GM18526 (cell line): ENCODE measurements around the gene C2orf49.

Source experiments
- POLR2A ChIP-seq: IDR thresholded peaks from 3 replicates; pipeline ENCODE4 v1.6.1; 2011; ENCODE audit not compliant: insufficient read length; ENCODE audit errors: extremely low read depth

Gene C2orf49

GRCh38 chr2:105368759-105369408, 31.5 kb downstream of the C2orf49 start:
- TF ChIP-seq POLR2A = no peak

- TF ChIP-seq POLR2A = no peak
Measured at GRCh38 chr2:105369777-105370690, 32.7 kb downstream of the C2orf49 start.

- no peak for TF ChIP-seq POLR2A
Measured at GRCh38 chr2:105371156-105371555, 33.8 kb downstream of the C2orf49 start.

- TF ChIP-seq POLR2A = no peak
Measured at GRCh38 chr2:105371810-105372209, 34.5 kb downstream of the C2orf49 start.

- no peak for TF ChIP-seq POLR2A
Measured at GRCh38 chr2:105373344-105373781, 36.0 kb downstream of the C2orf49 start.

- TF ChIP-seq POLR2A = no peak
Measured at GRCh38 chr2:105373895-105374401, 36.6 kb downstream of the C2orf49 start.

- TF ChIP-seq POLR2A = no peak
Measured at GRCh38 chr2:105375001-105375561, 37.7 kb downstream of the C2orf49 start.

GRCh38 chr2:105376010-105376409, 38.7 kb downstream of the C2orf49 start:
- no peak for TF ChIP-seq POLR2A

- no peak for TF ChIP-seq POLR2A
Measured at GRCh38 chr2:105376789-105377240, 39.5 kb downstream of the C2orf49 start.

GRCh38 chr2:105377871-105378270, 40.5 kb downstream of the C2orf49 start:
- TF ChIP-seq POLR2A = no peak

GRCh38 chr2:105378276-105378840, 41.0 kb downstream of the C2orf49 start:
- TF ChIP-seq POLR2A = no peak

GRCh38 chr2:105378921-105379383, 41.6 kb downstream of the C2orf49 start:
- TF ChIP-seq POLR2A = no peak

GRCh38 chr2:105379741-105380186, 42.4 kb downstream of the C2orf49 start:
- no peak for TF ChIP-seq POLR2A

- TF ChIP-seq POLR2A = no peak
Measured at GRCh38 chr2:105380432-105381100, 43.2 kb downstream of the C2orf49 start.
